A549 (cell line): Measurements from ENCODE around the gene LUC7L2. TPM values are rescaled to one million over a fixed set of nuclear protein-coding genes. Genes with fewer than 3 reads are reported as not detected.
A peak's percentile ranks its signal among the peaks of the same experiment; 100 is the strongest.

ENCODE experiments used
- ATAC-seq, 2 experiments: fragments of 200-7000 bp in 1 of 2; fragments of >200 bp in 1 of 2; cut with Nextera tagmentation in 1 of 2; cut with Tn5 transposase in 1 of 2; 3 replicates each; pipeline versions ENCODE4 v1.8.0 to v1.9.1; 2018 to 2020; ENCODE audit warnings: mild to moderate bottlenecking in 1 of 2, moderate library complexity in 1 of 2
- CTCF ChIA-PET: fragments of 300-600 bp; sonication (Branson Sonifier 250); formaldehyde crosslinking; extraction: SDS; loops from one replicate; lab custom pipeline; 2021; ENCODE audit warnings: antibody characterized with exemption, inconsistent platforms; lab: Yijun Ruan, JAX
- POLR2A ChIA-PET: fragments of 350-600 bp; formaldehyde crosslinking; extraction: SDS; loops from one replicate; lab custom pipeline; 2021; ENCODE audit warnings: antibody characterized with exemption, inconsistent platforms; lab: Yijun Ruan, JAX
- DNase-seq, 2 experiments: peaks; one replicate each; pipeline versions ENCODE4 v3.0.0 to v3.0.0-alpha.2; 2011 to 2016; ENCODE audit warnings: low read depth in 1 of 2, low spot score in 1 of 2
- FAIRE-seq: peaks from 2 replicates; lab custom pipeline; 2011; peaks lifted over from hg19 to GRCh38; lab: Jason Lieb, UNC
- H3K27ac ChIP-seq, 2 experiments: fragments of >200 bp; sonication (Bioruptor Twin); formaldehyde crosslinking; 3 replicates each; pipeline ENCODE4 v1.5.1; 2016 to 2017
- H3K4me1 ChIP-seq: fragments of >200 bp; sonication (Bioruptor Twin); formaldehyde crosslinking; 3 replicates; pipeline ENCODE4 v1.6.1; 2016
- H3K4me2 ChIP-seq: fragments of >200 bp; sonication (Bioruptor Twin); formaldehyde crosslinking; 3 replicates; pipeline ENCODE4 v1.6.1; 2016
- H3K4me3 ChIP-seq: fragments of >200 bp; sonication (Bioruptor Twin); formaldehyde crosslinking; 3 replicates; pipeline ENCODE4 v1.5.1; 2016
- H3K9me3 ChIP-seq: fragments of >200 bp; sonication (Bioruptor Twin); formaldehyde crosslinking; 3 replicates; pipeline ENCODE4 v1.6.1; 2016
- BCL3 ChIP-seq: fragments of >200 bp; sonication (Bioruptor Twin); formaldehyde crosslinking; IDR thresholded peaks from 3 replicates; pipeline ENCODE4 v1.6.1; 2016
- CBX2 ChIP-seq: fragments of 200-600 bp; sonication (generic); IDR thresholded peaks from 2 replicates; pipeline ENCODE4 v1.6.1; 2016; ENCODE audit warnings: low read depth, mild to moderate bottlenecking, borderline replicate concordance
- CBX8 ChIP-seq: fragments of 200-600 bp; sonication (generic); IDR thresholded peaks from 2 replicates; pipeline ENCODE4 v1.6.1; 2016
- CEBPB ChIP-seq, 2 experiments: fragments of >200 bp in 1 of 2; sonication (Bioruptor Twin) in 1 of 2; formaldehyde crosslinking in 1 of 2; IDR thresholded peaks; 2 replicates each; pipeline ENCODE4 v1.6.1; 2012 to 2016
- CHD4 ChIP-seq: fragments of 200-600 bp; sonication (generic); IDR thresholded peaks from 2 replicates; pipeline ENCODE4 v1.6.1; 2016; ENCODE audit warnings: antibody characterized with exemption, mild to moderate bottlenecking, borderline replicate concordance
- E2F6 ChIP-seq: IDR thresholded peaks from 2 replicates; pipeline ENCODE4 v1.6.1; 2012; ENCODE audit warnings: low read depth, borderline replicate concordance
- EHMT2 ChIP-seq: fragments of 200-600 bp; sonication (generic); IDR thresholded peaks from 2 replicates; pipeline ENCODE4 v1.6.1; 2016; ENCODE audit warnings: antibody characterized with exemption, low read depth, mild to moderate bottlenecking, moderate library complexity
- FOSB ChIP-seq: fragments of 250-450 bp; sonication (Bioruptor Pico); IDR thresholded peaks from 2 replicates; pipeline ENCODE4 v1.5.0; 2020; ENCODE audit warnings: mild to moderate bottlenecking, moderate library complexity
- FOXS1 ChIP-seq: fragments of 250-450 bp; sonication (Bioruptor Pico); IDR thresholded peaks from 2 replicates; pipeline ENCODE4 v1.5.0; 2020; ENCODE audit warnings: mild to moderate bottlenecking, moderate library complexity
- HMGXB4 ChIP-seq: fragments of 250-450 bp; sonication (Bioruptor Pico); IDR thresholded peaks from 2 replicates; pipeline ENCODE4 v1.5.0; 2021; ENCODE audit warnings: mild to moderate bottlenecking, moderate library complexity, borderline replicate concordance
- HOXB5 ChIP-seq: fragments of 250-450 bp; sonication (Bioruptor Pico); IDR thresholded peaks from 2 replicates; pipeline ENCODE4 v1.5.0; 2020; ENCODE audit warnings: mild to moderate bottlenecking, moderate library complexity
- JUN ChIP-seq, 2 experiments: fragments of >200 bp; sonication (Bioruptor Twin); formaldehyde crosslinking; IDR thresholded peaks; 2 replicates in 1 of 2; 3 replicates in 1 of 2; pipeline ENCODE4 v1.6.1; 2016 to 2017
- KDM1A ChIP-seq: fragments of 200-600 bp; sonication (generic); IDR thresholded peaks from 2 replicates; pipeline ENCODE4 v1.6.1; 2016; ENCODE audit warnings: low read depth, mild to moderate bottlenecking
- PHF8 ChIP-seq: fragments of 200-600 bp; sonication (generic); IDR thresholded peaks from 2 replicates; pipeline ENCODE4 v1.6.1; 2016; ENCODE audit warnings: low read depth, mild to moderate bottlenecking, antibody characterized with exemption, moderate library complexity, borderline replicate concordance
- POLR2AphosphoS2 ChIP-seq: conservative IDR thresholded peaks from 2 replicates; pipeline ENCODE4 v1.6.1; 2012; ENCODE audit warnings: low read length, improper control_type of control experiment, inconsistent platforms
- RNF2 ChIP-seq: fragments of 200-600 bp; sonication (generic); IDR thresholded peaks from 2 replicates; pipeline ENCODE4 v1.6.1; 2016; ENCODE audit warnings: low read depth, mild to moderate bottlenecking, antibody characterized with exemption, moderate library complexity, borderline replicate concordance
- SMC3 ChIP-seq: fragments of >200 bp; sonication (Bioruptor Twin); formaldehyde crosslinking; IDR thresholded peaks from 3 replicates; pipeline ENCODE4 v1.6.1; 2018; ENCODE audit warnings: inconsistent platforms
- SREBF2 ChIP-seq: fragments of 450-650 bp; IDR thresholded peaks from 2 replicates; pipeline ENCODE4 v1.6.1; 2014; ENCODE audit warnings: mild to moderate bottlenecking, moderate library complexity
- ZFP36 ChIP-seq: fragments of 450-650 bp; IDR thresholded peaks from 2 replicates; pipeline ENCODE4 v1.6.1; 2014; ENCODE audit warnings: borderline replicate concordance; ENCODE audit not compliant: partially characterized antibody
- WGBS: methylation state at CpG from one replicate; pipeline ENCODE4 v1.1.6; 2017; ENCODE audit errors: missing lambda C conversion rate; 5-methylcytosine and 5-hydroxymethylcytosine counted together
- polyA plus RNA-seq, 4 experiments: library from polyadenylated mRNA; depleted of rRNA in 3 of 4; stranded (reverse); fragments of >200 nt; fragmentation: RNase III in 1 of 4; extraction: RNeasy Plus Mini Kit Qiagen cat#74134 plus additional on column Dnase treatment in 1 of 4; gene quantifications; 2 replicates in 3 of 4; 3 replicates in 1 of 4; pipeline ENCODE4 v1.2.3, GENCODE V29; 2011 to 2017
- TF ChIP-seq, protein P1 (sequence below): fragments of 150-350 bp; IDR thresholded peaks from 2 replicates; pipeline ENCODE4 v1.6.1; 2014; ENCODE audit warnings: low read depth, mild to moderate bottlenecking, low read length
- TF ChIP-seq, protein P2 (sequence below): IDR thresholded peaks from 2 replicates; pipeline ENCODE4 v1.6.1; 2012

Gene LUC7L2
- polyA plus RNA-seq, 2 of the 4 experiments (the other 2 are of a cell fraction), result 49.5 to 75.7 TPM

DNA sequence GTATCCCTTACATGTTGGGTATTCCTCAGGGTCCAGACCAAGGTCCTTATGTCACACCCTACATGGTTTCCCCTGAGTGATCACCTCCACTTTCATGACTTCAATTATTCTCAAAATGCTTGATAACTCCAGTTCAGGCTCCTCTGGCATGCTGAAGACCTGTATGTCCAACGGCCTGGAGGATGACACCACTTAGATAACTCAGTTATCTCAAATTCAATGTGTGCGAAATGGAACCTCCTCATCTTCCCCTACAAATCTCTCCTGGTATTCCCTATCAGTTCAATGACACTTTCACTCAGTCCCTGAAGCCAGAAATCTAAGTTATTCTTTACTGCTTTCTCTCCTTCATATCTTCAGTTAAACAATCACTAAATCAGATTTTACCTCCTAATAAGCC lies 8.7 kb upstream of the LUC7L2 start:
- CTCF ChIA-PET, result no interaction called here
- TF ChIP-seq HMGXB4 (CRISPR knock-in tag) (no peak), SMC3 (no peak), BCL3 (no peak), PHF8 (no peak)
- TF ChIP-seq, protein P1, sequence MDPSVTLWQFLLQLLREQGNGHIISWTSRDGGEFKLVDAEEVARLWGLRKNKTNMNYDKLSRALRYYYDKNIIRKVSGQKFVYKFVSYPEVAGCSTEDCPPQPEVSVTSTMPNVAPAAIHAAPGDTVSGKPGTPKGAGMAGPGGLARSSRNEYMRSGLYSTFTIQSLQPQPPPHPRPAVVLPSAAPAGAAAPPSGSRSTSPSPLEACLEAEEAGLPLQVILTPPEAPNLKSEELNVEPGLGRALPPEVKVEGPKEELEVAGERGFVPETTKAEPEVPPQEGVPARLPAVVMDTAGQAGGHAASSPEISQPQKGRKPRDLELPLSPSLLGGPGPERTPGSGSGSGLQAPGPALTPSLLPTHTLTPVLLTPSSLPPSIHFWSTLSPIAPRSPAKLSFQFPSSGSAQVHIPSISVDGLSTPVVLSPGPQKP, result no peak
- 83% methylated on average over 2 of the region's 2 CpGs for WGBS
- no peak for FAIRE-seq
- Histone ChIP-seq H3K27ac (no peak overlapping the region), H3K4me3 (no peak overlapping the region), H3K4me1 (no peaks in the 10 kb centered on the region), H3K4me2 (no peak overlapping the region), H3K9me3 (no peaks in the 10 kb centered on the region)
- POLR2A ChIA-PET, result no interaction called here
- DNase-seq, result no peak
- ATAC-seq, result no peak

GRCh38 chr7:139354729-139355128 lies 5.0 kb upstream of the LUC7L2 start:
- ChIA-PET POLR2A (interaction anchor here (1.4 kb wide), 1 partner anchor 11 kb away, joined by 3 read pairs; no protein-coding TSS in a partner anchor), CTCF (interaction anchor here (1.0 to 2.0 kb wide), 5 partner anchors 11 to 337 kb away, joined by 3 to 8 read pairs (median 5); no protein-coding TSS in a partner anchor)
- DNase-seq, result peak in 1 of 2 experiments; percentile 24
- no peak for FAIRE-seq
- H3K4me1 ChIP-seq, result no peaks in the 10 kb centered on the region
- WGBS, result 90% methylated on average over 2 of the region's 2 CpGs
- no peaks in the 10 kb centered on the region for H3K9me3 ChIP-seq
- no peak overlapping the region for H3K4me2 ChIP-seq
- H3K27ac ChIP-seq, result no peak overlapping the region
- no peak for TF ChIP-seq HOXB5 (CRISPR knock-in tag)
- no peak for TF ChIP-seq JUN (IDR thresholded peaks at IDR 0.05)
- no peak for TF ChIP-seq FOSB
- no peak for TF ChIP-seq RNF2
- no peak for TF ChIP-seq SREBF2
- no peak for TF ChIP-seq KDM1A
- TF ChIP-seq CHD4, result no peak
- TF ChIP-seq BCL3, result no peak
- TF ChIP-seq E2F6, result no peak
- TF ChIP-seq ZFP36, result no peak
- TF ChIP-seq CEBPB (IDR thresholded peaks at IDR 0.05), result no peak
- no peak for TF ChIP-seq CBX2
- no peak for TF ChIP-seq EHMT2
- no peak for TF ChIP-seq POLR2AphosphoS2
- TF ChIP-seq FOXS1 (CRISPR knock-in tag), result no peak
- TF ChIP-seq, protein P2, sequence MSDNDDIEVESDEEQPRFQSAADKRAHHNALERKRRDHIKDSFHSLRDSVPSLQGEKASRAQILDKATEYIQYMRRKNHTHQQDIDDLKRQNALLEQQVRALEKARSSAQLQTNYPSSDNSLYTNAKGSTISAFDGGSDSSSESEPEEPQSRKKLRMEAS, result no peak
- TF ChIP-seq CBX8, result no peak
- no peak for ATAC-seq
- no peak overlapping the region for H3K4me3 ChIP-seq
